GM12878 (cell line): Measurements from ENCODE around the gene FAM193A. TPM values are rescaled to one million over a fixed set of nuclear protein-coding genes. Genes with fewer than 3 reads are reported as not detected.

Experiments used
- ATAC-seq: fragments of 200-7000 bp; cut with Tn5 transposase; 3 replicates; pipeline ENCODE4 v1.9.1; 2020; ENCODE audit warnings: mild to moderate bottlenecking, moderate library complexity
- BruUV-seq: library from RNA; stranded (reverse); fragments of 400-500 nt; replicated peaks from 2 replicates; lab custom pipeline; 2021; lab: Mats Ljungman, UMichigan
- CTCF ChIA-PET: fragments of 300-600 bp; sonication (Branson Sonifier 250); formaldehyde crosslinking; extraction: SDS; loops from one replicate; lab custom pipeline; 2021; ENCODE audit warnings: inconsistent platforms; lab: Yijun Ruan, JAX
- POLR2A ChIA-PET: fragments of 350-600 bp; formaldehyde crosslinking; extraction: SDS; loops from one replicate; lab custom pipeline; 2021; ENCODE audit warnings: inconsistent platforms; lab: Charles Lee
- RAD21 ChIA-PET: fragments of 300-600 bp; sonication (Branson Sonifier 250); formaldehyde crosslinking; loops from one replicate; lab custom pipeline; 2023; ENCODE audit warnings: antibody characterized with exemption; ENCODE audit not compliant: unreplicated experiment; lab: Charles Lee
- SMC1A ChIA-PET: fragments of 300-600 bp; sonication (Branson Sonifier 250); formaldehyde crosslinking; loops from one replicate; lab custom pipeline; 2023; ENCODE audit not compliant: unreplicated experiment, uncharacterized antibody; lab: Charles Lee
- DNase-seq: peaks from one replicate; pipeline ENCODE4 v3.0.0-alpha.2; 2011; ENCODE audit warnings: low read depth, low spot score
- FAIRE-seq: peaks from 3 replicates; lab custom pipeline; 2011; peaks lifted over from hg19 to GRCh38; lab: Jason Lieb, UNC
- H2AFZ ChIP-seq: 2 replicates; pipeline ENCODE4 v1.6.0; 2011; ENCODE audit warnings: low read depth, low read length, control low read depth; ENCODE audit not compliant: control insufficient read depth
- H3K27ac ChIP-seq: 2 replicates; pipeline ENCODE4 v1.5.1; 2011; ENCODE audit warnings: control low read depth; ENCODE audit not compliant: control insufficient read depth, insufficient read depth
- H3K27me3 ChIP-seq, 2 experiments: replicated peaks in 1 of 2; 2 replicates each; pipeline versions ENCODE4 v1.6.0 to v1.6.1; 2011; ENCODE audit warnings: low read length in 1 of 2; ENCODE audit not compliant: control insufficient read depth in 2 of 2, insufficient read depth in 2 of 2
- H3K36me3 ChIP-seq, 2 experiments: 2 replicates each; pipeline ENCODE4 v1.5.1; 2011; ENCODE audit warnings: low read length in 1 of 2; ENCODE audit not compliant: control insufficient read depth in 2 of 2, insufficient read depth in 2 of 2
- H3K4me1 ChIP-seq: 2 replicates; pipeline ENCODE4 v1.6.1; 2011; ENCODE audit warnings: mild to moderate bottlenecking, low read length, moderate library complexity, mixed read lengths; ENCODE audit not compliant: control insufficient read depth, insufficient read depth
- H3K4me2 ChIP-seq: 2 replicates; pipeline ENCODE4 v1.6.0; 2011; ENCODE audit warnings: control low read depth; ENCODE audit not compliant: control insufficient read depth, insufficient read depth
- H3K4me3 ChIP-seq: fragments of 200-600 bp; sonication (generic); 2 replicates; pipeline ENCODE4 v1.5.1; 2016
- H3K79me2 ChIP-seq: 2 replicates; pipeline ENCODE4 v1.6.0; 2011; ENCODE audit warnings: low read length; ENCODE audit not compliant: control insufficient read depth, insufficient read depth
- H3K9ac ChIP-seq: 2 replicates; pipeline ENCODE4 v1.8.0; 2011; ENCODE audit warnings: low read length, control low read depth, mixed read lengths; ENCODE audit not compliant: control insufficient read depth, insufficient read depth
- H3K9me3 ChIP-seq: replicated peaks from 3 replicates; pipeline ENCODE4 v1.5.1; 2011; ENCODE audit warnings: mild to moderate bottlenecking, low read length; ENCODE audit not compliant: control insufficient read depth, insufficient read depth
- H4K20me1 ChIP-seq: 2 replicates; pipeline ENCODE4 v1.6.0; 2011; ENCODE audit not compliant: control insufficient read depth, insufficient read depth
- CBX5 ChIP-seq: sonication (generic); IDR thresholded peaks from 2 replicates; pipeline ENCODE4 v1.6.1; 2016; ENCODE audit warnings: low read depth, moderate library complexity, mild to moderate bottlenecking, inconsistent platforms
- CHD2 ChIP-seq: IDR thresholded peaks from 2 replicates; pipeline ENCODE4 v1.6.1; 2011; ENCODE audit warnings: low read depth, low read length, improper control_type of control experiment, borderline replicate concordance
- HDAC6 ChIP-seq: fragments of 200-600 bp; sonication (generic); IDR thresholded peaks from one replicate; pipeline ENCODE4 v1.8.0; 2017; ENCODE audit warnings: antibody characterized with exemption; ENCODE audit not compliant: unreplicated experiment
- MTA3 ChIP-seq: IDR thresholded peaks from 2 replicates; pipeline ENCODE4 v1.6.1; 2012; ENCODE audit warnings: low read length, inconsistent platforms, borderline replicate concordance
- POU2F2 ChIP-seq: IDR thresholded peaks from 3 replicates; pipeline ENCODE4 v1.6.1; 2011; ENCODE audit warnings: low read depth, mild to moderate bottlenecking, low read length, borderline replicate concordance
- TBL1XR1 ChIP-seq: IDR thresholded peaks from 2 replicates; pipeline ENCODE4 v1.6.1; 2012; ENCODE audit warnings: low read depth, low read length, improper control_type of control experiment
- ZNF24 ChIP-seq: fragments of 450-650 bp; IDR thresholded peaks from 2 replicates; pipeline ENCODE4 v1.6.1; 2017; ENCODE audit warnings: antibody characterized with exemption, mild to moderate bottlenecking
- WGBS: methylation state at CpG from one replicate; pipeline ENCODE4 v1.1.6; 2016; ENCODE audit warnings: low lambda C conversion rate; ENCODE audit not compliant: insufficient replicate concordance, insufficient coverage; ENCODE audit errors: missing lambda C conversion rate; 5-methylcytosine and 5-hydroxymethylcytosine counted together
- in situ Hi-C: fragments of 300-500 bp; cut with MboI; formaldehyde crosslinking; loops from 9 replicates; pipeline ENCODE4 v1.14.3; 2018; ENCODE audit warnings: mixed read lengths
- intact Hi-C: fragments of 100-400 bp; cut with micrococcal nuclease; formaldehyde crosslinking; loops from one replicate; pipeline ENCODE4 v1.14.2; 2022; ENCODE audit not compliant: unreplicated experiment
- polyA plus RNA-seq, 11 experiments: library from polyadenylated mRNA; depleted of rRNA in 4 of 11; unstranded in 6 of 11; stranded (reverse) in 5 of 11; fragments of >200 nt; fragmentation: Nextera tagmentation in 4 of 11; fragmentation: Illumina TruSeq in 1 of 11; extraction: Ambion mirVana in 4 of 11; extraction: Trizol in 1 of 11; gene quantifications; 1 replicate in 1 of 11; 2 replicates in 10 of 11; pipeline versions ENCODE4 v1.2.1 to v1.2.3, GENCODE V29; 2011 to 2016; ENCODE audit warnings: inconsistent platforms in 2 of 11, missing spikeins in 2 of 11, low read depth in 1 of 11
- total RNA-seq, 4 experiments: library from RNA; depleted of rRNA in 3 of 4; stranded (reverse); fragments of >200 nt in 3 of 4; fragmentation: Illumina TruSeq in 1 of 4; extraction: Trizol in 1 of 4; gene quantifications; 2 replicates each; pipeline versions ENCODE4 v1.2.1 to v1.2.3, GENCODE V29; 2013 to 2021
- TF ChIP-seq, protein P1 (sequence below): fragments of 150-350 bp; IDR thresholded peaks from 2 replicates; pipeline ENCODE4 v1.6.1; 2014; ENCODE audit warnings: mild to moderate bottlenecking, low read depth, low read length
- TF ChIP-seq, protein P2 (sequence below): IDR thresholded peaks from 2 replicates; pipeline ENCODE4 v1.6.1; 2012; ENCODE audit warnings: low read depth, low read length, improper control_type of control experiment
- TF ChIP-seq, protein P3 (sequence below): fragments of 450-650 bp; IDR thresholded peaks from 2 replicates; pipeline ENCODE4 v1.6.1; 2017; ENCODE audit warnings: mild to moderate bottlenecking, moderate library complexity

FAM193A gene
- total and polyA plus RNA-seq, 10 of the 15 experiments (the other 5 are each of a cell fraction or from before 2014, with no cell fraction given): 0.52 to 23.3 (median 7.4) TPM

DNA sequence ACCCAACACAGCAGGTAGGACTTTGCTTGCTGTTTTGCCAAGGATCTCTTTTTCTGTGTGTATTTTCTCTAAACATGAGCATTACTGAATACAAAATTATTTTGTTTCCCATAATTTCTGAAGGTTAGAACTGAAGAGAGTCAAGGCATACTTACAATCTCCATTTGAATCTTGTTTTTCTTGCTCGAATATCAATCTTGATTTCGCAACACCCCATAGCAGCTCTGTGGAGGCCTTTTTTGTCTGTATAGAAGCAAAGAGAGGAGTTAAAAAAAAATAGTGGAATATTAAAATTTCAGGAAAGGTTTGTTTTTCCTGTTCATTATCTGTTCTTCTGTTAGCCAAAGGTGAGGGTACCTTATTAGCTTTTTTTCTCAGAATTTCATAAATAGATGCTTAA, 126.8 kb downstream of the FAM193A start:
- ChIA-PET POLR2A (no interaction called here), CTCF (interaction anchor here (1.1 kb wide), 1 partner anchor 10 kb away, joined by 3 read pairs; no protein-coding TSS in a partner anchor), RAD21 (interaction anchor here (0.6 kb wide), 1 partner anchor 11 kb away, joined by 3 read pairs; no protein-coding TSS in a partner anchor), SMC1A (no interaction called here)
- DNase-seq (no peak), FAIRE-seq (no peak), ATAC-seq (no peak)
- peaks cover 5% of the 10 kb centered on the region for H3K79me2 ChIP-seq
- no peaks in the 10 kb centered on the region for H4K20me1 ChIP-seq
- H3K9me3 ChIP-seq: no peaks in the 10 kb centered on the region
- BruUV-seq: no TSS peak
- no peak for TF ChIP-seq HDAC6
- TF ChIP-seq CHD2: no peak
- TF ChIP-seq ZNF24: no peak
- TF ChIP-seq, protein P1, sequence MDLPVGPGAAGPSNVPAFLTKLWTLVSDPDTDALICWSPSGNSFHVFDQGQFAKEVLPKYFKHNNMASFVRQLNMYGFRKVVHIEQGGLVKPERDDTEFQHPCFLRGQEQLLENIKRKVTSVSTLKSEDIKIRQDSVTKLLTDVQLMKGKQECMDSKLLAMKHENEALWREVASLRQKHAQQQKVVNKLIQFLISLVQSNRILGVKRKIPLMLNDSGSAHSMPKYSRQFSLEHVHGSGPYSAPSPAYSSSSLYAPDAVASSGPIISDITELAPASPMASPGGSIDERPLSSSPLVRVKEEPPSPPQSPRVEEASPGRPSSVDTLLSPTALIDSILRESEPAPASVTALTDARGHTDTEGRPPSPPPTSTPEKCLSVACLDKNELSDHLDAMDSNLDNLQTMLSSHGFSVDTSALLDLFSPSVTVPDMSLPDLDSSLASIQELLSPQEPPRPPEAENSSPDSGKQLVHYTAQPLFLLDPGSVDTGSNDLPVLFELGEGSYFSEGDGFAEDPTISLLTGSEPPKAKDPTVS: no peak
- TF ChIP-seq CBX5: no peak
- TF ChIP-seq, protein P2, sequence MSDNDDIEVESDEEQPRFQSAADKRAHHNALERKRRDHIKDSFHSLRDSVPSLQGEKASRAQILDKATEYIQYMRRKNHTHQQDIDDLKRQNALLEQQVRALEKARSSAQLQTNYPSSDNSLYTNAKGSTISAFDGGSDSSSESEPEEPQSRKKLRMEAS: no peak
- no peak for TF ChIP-seq MTA3
- TF ChIP-seq, protein P3, sequence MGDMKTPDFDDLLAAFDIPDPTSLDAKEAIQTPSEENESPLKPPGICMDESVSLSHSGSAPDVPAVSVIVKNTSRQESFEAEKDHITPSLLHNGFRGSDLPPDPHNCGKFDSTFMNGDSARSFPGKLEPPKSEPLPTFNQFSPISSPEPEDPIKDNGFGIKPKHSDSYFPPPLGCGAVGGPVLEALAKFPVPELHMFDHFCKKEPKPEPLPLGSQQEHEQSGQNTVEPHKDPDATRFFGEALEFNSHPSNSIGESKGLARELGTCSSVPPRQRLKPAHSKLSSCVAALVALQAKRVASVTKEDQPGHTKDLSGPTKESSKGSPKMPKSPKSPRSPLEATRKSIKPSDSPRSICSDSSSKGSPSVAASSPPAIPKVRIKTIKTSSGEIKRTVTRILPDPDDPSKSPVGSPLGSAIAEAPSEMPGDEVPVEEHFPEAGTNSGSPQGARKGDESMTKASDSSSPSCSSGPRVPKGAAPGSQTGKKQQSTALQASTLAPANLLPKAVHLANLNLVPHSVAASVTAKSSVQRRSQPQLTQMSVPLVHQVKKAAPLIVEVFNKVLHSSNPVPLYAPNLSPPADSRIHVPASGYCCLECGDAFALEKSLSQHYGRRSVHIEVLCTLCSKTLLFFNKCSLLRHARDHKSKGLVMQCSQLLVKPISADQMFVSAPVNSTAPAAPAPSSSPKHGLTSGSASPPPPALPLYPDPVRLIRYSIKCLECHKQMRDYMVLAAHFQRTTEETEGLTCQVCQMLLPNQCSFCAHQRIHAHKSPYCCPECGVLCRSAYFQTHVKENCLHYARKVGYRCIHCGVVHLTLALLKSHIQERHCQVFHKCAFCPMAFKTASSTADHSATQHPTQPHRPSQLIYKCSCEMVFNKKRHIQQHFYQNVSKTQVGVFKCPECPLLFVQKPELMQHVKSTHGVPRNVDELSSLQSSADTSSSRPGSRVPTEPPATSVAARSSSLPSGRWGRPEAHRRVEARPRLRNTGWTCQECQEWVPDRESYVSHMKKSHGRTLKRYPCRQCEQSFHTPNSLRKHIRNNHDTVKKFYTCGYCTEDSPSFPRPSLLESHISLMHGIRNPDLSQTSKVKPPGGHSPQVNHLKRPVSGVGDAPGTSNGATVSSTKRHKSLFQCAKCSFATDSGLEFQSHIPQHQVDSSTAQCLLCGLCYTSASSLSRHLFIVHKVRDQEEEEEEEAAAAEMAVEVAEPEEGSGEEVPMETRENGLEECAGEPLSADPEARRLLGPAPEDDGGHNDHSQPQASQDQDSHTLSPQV: no peak
- no peak for TF ChIP-seq TBL1XR1
- no peak for TF ChIP-seq POU2F2
- H3K4me2 ChIP-seq: no peak overlapping the region
- WGBS: 71% methylated on average over 2 of the region's 2 CpGs
- intact Hi-C loops: no loop called here
- H3K36me3 ChIP-seq: peaks cover 6 to 31% of the 10 kb centered on the region in 2 experiments
- no peak overlapping the region for H3K9ac ChIP-seq
- H3K4me1 ChIP-seq: peaks cover 10% of the 10 kb centered on the region; the same call in 1 of the 2 replicates
- H3K27ac ChIP-seq: no peak overlapping the region
- no peak overlapping the region for H2AFZ ChIP-seq
- H3K4me3 ChIP-seq: no peak overlapping the region
- no peaks in the 10 kb centered on the region for H3K27me3 ChIP-seq
- in situ Hi-C loops: no loop called here
